Coronary artery (tissue), 2 donors: ENCODE data around the gene CDH4.

ENCODE experiments used
- DNase-seq: peaks from one replicate; pipeline ENCODE4 v3.0.0-alpha.2; 2017; ENCODE audit warnings: low spot score
- H3K27ac ChIP-seq, 2 donors: fragments of 200-600 bp; sonication (generic); one replicate each; pipeline ENCODE4 v1.5.1; 2016 to 2019
- H3K4me3 ChIP-seq: fragments of 200-600 bp; sonication (generic); 2 replicates; pipeline ENCODE4 v1.5.1; 2016; ENCODE audit warnings: mild to moderate bottlenecking, moderate library complexity
- TF ChIP-seq, protein P1 (sequence below): fragments of 200-600 bp; sonication (generic); IDR thresholded peaks from one replicate; pipeline ENCODE4 v1.5.1; 2019; ENCODE audit warnings: antibody characterized with exemption

Gene CDH4

DNA sequence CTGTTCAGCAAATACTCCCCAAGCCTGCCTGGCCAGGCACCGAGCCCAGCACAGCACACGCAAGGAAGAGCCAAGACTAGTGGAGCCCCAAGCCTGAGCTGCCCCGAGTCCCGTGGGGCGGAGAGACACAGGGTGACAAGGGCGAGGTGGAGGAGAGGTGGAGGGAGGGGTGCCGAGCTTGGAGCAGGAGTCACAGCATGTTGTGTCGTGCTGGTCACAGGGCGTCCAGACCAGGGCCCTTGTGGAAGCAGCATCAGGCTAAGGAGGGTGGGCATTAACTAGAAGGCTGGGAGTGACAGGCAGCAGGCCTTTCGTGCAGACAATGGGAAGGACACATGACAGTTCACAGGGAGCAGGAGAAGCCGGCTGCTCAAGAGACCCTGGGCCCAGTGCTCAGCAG, 422.1 kb downstream of the CDH4 start:
- H3K27ac ChIP-seq = no peak overlapping the region
- TF ChIP-seq, protein P1, sequence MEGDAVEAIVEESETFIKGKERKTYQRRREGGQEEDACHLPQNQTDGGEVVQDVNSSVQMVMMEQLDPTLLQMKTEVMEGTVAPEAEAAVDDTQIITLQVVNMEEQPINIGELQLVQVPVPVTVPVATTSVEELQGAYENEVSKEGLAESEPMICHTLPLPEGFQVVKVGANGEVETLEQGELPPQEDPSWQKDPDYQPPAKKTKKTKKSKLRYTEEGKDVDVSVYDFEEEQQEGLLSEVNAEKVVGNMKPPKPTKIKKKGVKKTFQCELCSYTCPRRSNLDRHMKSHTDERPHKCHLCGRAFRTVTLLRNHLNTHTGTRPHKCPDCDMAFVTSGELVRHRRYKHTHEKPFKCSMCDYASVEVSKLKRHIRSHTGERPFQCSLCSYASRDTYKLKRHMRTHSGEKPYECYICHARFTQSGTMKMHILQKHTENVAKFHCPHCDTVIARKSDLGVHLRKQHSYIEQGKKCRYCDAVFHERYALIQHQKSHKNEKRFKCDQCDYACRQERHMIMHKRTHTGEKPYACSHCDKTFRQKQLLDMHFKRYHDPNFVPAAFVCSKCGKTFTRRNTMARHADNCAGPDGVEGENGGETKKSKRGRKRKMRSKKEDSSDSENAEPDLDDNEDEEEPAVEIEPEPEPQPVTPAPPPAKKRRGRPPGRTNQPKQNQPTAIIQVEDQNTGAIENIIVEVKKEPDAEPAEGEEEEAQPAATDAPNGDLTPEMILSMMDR = no peak
- DNase-seq = no peak
- no peak overlapping the region for H3K4me3 ChIP-seq

DNA sequence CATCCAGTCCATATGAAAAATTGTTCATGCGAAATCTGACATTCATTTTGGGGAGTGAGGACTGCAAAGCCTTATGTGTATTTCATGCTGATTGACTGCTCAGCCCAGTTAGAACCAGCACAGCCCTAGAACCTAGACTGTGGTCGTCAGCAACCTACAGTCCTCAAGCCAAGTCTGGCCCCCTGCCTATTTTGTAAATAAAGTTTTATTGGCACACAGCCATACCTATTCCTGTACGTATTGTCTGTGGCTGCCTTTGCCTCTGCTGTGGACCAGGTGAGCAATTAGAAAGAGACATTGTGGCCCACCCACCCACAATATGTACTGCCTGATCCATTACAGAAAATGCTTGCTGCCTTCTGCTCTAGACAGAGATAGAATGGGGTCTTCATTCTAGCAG, 422.6 kb downstream of the CDH4 start:
- no peak for DNase-seq
- TF ChIP-seq, protein P1 = no peak

DNA sequence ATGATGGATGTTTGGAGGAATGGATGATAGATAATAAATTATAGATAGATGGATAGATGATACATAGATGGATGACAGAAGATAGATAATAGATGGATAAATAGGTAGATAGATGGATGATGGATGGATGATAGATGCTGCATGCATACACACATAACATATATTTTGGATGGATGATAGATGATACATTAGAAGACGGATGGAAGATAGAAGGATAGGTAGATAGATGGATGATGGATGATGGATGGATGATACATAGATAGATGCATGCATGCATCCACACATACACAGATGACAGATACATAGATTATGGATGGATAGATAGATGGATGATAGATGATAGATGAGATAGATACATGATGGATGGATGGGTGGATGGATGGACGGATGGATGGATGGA, 425.9 kb downstream of the CDH4 start:
- no peak for DNase-seq

More for the DNA sequence above, 422.6 kb downstream of the CDH4 start:
- no peak overlapping the region for H3K27ac ChIP-seq
- H3K4me3 ChIP-seq = no peak overlapping the region

DNA sequence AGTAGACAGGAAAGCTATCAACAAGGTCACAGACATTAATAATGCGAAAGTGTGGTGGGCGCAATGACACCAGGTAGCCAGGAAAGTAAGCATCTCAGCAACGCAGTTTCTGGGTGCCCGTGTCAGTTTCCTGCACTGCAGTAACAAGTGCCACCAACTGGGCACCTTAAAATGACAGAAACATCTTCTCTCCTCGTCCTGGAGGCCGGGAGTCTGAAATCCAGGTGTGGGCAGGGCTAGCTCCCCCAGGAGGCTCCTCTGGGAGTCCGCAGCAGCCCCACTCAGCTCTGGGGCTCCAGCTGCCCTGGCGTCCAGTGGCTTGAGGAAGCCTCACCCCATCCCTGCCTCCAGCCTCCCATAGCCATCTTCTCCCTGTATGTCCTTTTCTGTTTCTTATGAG, 426.4 kb downstream of the CDH4 start:
- no peak for DNase-seq
- no peak overlapping the region for H3K27ac ChIP-seq
- no peak overlapping the region for H3K4me3 ChIP-seq
- TF ChIP-seq, protein P1 = no peak

More for the DNA sequence above, 425.9 kb downstream of the CDH4 start:
- no peak overlapping the region for H3K27ac ChIP-seq
- TF ChIP-seq, protein P1 = no peak
- H3K4me3 ChIP-seq = no peak overlapping the region

DNA sequence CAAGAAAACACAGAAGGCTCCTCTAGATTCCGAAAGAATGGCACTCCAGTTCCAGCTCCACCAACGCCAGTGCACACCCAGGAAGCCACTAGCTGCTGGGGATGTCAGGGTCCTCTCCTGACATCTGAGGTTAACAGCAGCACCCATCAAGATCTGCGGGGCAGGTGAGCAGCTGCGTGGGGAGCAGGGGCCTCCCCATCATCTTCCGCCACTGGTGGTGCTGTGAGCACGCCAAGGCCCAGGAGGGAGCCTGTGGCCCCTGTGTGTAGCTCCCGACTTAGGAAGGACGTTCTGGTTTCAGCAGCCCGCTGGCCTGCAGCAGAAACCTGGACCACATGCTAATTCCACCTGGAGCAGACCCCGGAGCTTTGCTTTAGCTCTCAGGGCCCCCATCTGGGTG, 427.4 kb downstream of the CDH4 start:
- Histone ChIP-seq H3K27ac (no peak overlapping the region), H3K4me3 (no peak overlapping the region)
- TF ChIP-seq, protein P1 = no peak
- no peak for DNase-seq

DNA sequence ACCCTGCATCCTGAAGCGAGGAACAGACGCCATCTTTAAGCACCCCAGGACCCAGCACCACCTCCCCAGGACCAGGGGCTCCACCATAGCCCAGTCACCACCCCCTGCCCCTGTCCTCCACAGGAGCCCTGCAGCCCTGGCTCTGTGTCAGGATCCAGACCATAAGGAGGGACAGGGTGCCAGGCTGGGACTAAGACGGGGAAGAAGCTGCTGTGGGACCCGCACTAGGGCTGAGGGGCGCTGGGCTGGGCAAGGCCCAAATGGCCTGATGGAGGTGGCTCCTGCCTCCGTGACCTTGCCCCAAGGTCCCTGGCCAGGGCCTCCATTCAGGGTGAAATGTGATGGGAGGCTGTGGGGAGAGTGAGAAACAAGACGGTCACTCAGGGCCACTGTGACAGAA, 428.0 kb downstream of the CDH4 start:
- Histone ChIP-seq H3K4me3 (no peak overlapping the region), H3K27ac (no peak overlapping the region)
- TF ChIP-seq, protein P1 = no peak
- no peak for DNase-seq

DNA sequence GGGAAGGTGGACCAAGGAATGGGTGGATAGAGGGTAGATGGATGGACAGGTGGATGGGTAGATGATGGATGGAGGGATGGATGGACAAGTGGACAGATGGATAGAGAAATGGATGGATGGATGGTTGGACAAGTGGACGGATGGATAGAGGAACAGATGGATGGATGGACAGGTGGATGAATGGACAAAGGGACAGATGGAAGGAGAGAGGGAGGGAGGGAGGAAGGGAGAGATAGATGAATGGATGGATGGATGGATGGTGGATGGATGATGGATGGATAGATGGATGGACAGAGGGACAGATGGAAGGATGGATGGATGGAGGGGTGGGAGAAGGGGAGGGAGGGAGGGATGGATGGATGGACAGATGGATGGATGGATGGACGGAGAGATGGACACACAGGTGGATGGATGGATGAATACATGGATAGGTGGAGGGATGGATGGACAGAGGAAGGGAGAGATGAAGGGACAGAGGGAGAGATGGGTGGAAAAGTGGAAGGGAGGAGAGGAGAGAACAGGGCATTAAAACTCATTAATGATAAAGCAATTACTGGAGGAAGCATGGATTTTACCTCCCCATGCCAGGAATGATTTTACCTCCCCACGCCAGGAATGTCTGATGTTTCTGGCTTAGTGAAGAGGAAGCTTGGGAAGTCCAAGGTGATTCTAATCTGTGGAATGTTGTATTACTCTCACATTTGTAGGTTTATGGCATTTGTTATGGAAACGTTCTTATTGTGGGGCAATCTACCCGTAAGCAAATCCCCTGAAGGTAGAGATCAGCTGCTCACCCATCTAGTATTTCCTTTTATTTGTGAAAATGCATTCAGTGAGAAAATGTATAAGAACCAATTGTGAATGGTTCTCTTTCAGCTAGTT, 430.3 kb downstream of the CDH4 start:
- Histone ChIP-seq H3K4me3 (no peak overlapping the region), H3K27ac (no peak overlapping the region)
- no peak for DNase-seq
- TF ChIP-seq, protein P1 = no peak
